DOHH2 (cell line): Measurements from ENCODE around the gene CAMK2D.

Source experiments
- H3F3A ChIP-seq: fragments of 200-600 bp; sonication (generic), shearing (Covaris generic); 2 replicates; pipeline ENCODE4 v1.6.0; 2016; ENCODE audit warnings: antibody characterized with exemption, mild to moderate bottlenecking; ENCODE audit not compliant: control insufficient read depth, insufficient read depth
- H3K27ac ChIP-seq: fragments of 200-600 bp; sonication (generic); 2 replicates; pipeline ENCODE4 v1.5.1; 2014; ENCODE audit warnings: low read depth, mild to moderate bottlenecking, low read length, moderate library complexity
- H3K27me3 ChIP-seq: fragments of 200-600 bp; sonication (generic); 2 replicates; pipeline ENCODE4 v1.6.1; 2014; ENCODE audit warnings: mild to moderate bottlenecking, low read length, mixed read lengths; ENCODE audit not compliant: control insufficient read depth
- H3K36me3 ChIP-seq: fragments of 200-600 bp; sonication (generic); 2 replicates; pipeline ENCODE4 v1.6.1; 2014; ENCODE audit warnings: mild to moderate bottlenecking, low read length, moderate library complexity, mixed read lengths; ENCODE audit not compliant: control insufficient read depth
- H3K4me1 ChIP-seq: fragments of 200-600 bp; sonication (generic); 2 replicates; pipeline ENCODE4 v1.6.1; 2014; ENCODE audit warnings: mild to moderate bottlenecking, low read length, mixed read lengths; ENCODE audit not compliant: control insufficient read depth
- H3K4me2 ChIP-seq: fragments of 200-600 bp; sonication (generic); 2 replicates; pipeline ENCODE4 v1.6.0; 2014; ENCODE audit warnings: mild to moderate bottlenecking, low read length, moderate library complexity
- H3K4me3 ChIP-seq: fragments of 200-600 bp; sonication (generic); 2 replicates; pipeline ENCODE4 v1.5.1; 2014; ENCODE audit warnings: mild to moderate bottlenecking, low read length, mixed read lengths
- H3K79me2 ChIP-seq: fragments of 200-600 bp; sonication (generic); 2 replicates; pipeline ENCODE4 v1.6.1; 2014; ENCODE audit warnings: mild to moderate bottlenecking, low read length, mixed read lengths; ENCODE audit not compliant: control insufficient read depth
- H3K9me2 ChIP-seq: fragments of 200-600 bp; sonication (generic); replicated peaks from 2 replicates; pipeline ENCODE4 v1.6.1; 2014; ENCODE audit warnings: mild to moderate bottlenecking, low read length, mixed read lengths; ENCODE audit not compliant: control insufficient read depth
- H3K9me3 ChIP-seq: fragments of 200-600 bp; sonication (generic); 2 replicates; pipeline ENCODE4 v1.6.1; 2014; ENCODE audit warnings: antibody characterized with exemption, low read length, mixed read lengths; ENCODE audit not compliant: control insufficient read depth, insufficient read depth
- H4K20me1 ChIP-seq: fragments of 200-600 bp; sonication (generic); 2 replicates; pipeline ENCODE4 v1.6.0; 2014; ENCODE audit warnings: low read depth, mild to moderate bottlenecking, antibody characterized with exemption, low read length, moderate library complexity; ENCODE audit not compliant: control insufficient read depth, insufficient read depth
- EZH2phosphoT487 ChIP-seq: fragments of 200-600 bp; sonication (generic); IDR thresholded peaks from 2 replicates; pipeline ENCODE4 v1.6.1; 2017; ENCODE audit warnings: borderline replicate concordance, mild to moderate bottlenecking, antibody characterized with exemption, low read length, moderate library complexity, mixed read lengths
- TF ChIP-seq, protein P1 (sequence below): fragments of 200-600 bp; sonication (generic); IDR thresholded peaks from one replicate; pipeline ENCODE4 v1.5.1; 2014; ENCODE audit warnings: antibody characterized with exemption, mild to moderate bottlenecking, low read depth, low read length; ENCODE audit not compliant: poor library complexity, severe bottlenecking

The CAMK2D gene

DNA sequence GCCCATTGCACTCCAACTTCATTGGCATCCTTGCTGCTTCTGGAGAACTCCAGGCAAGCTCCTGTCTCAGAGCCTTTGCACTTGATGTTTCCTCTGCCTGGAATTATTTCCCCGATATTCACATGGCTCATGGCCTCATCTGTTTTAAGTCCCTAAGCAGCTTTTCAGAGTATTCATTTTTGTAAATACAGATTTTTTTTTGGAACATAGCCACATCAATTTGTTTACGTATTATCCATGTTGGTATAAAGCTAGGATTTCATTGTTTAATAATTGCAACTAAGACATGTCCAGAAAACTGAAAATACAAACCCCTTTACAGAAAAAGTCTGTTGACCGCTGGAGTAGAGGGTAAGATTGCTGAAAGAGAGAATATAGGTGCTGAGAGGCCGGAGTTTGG lies 142.0 kb downstream of the CAMK2D start:
- Histone ChIP-seq H4K20me1 (no peaks in the 10 kb centered on the region), H3K4me3 (peak overlapping the region; percentile 46), H3F3A (peaks cover 49% of the 10 kb centered on the region), H3K36me3 (peaks cover 46% of the 10 kb centered on the region), H3K4me2 (peak overlapping the region; percentile 91), H3K4me1 (peaks cover 100% of the 10 kb centered on the region), H3K9me3 (no peaks in the 10 kb centered on the region), H3K27me3 (no peaks in the 10 kb centered on the region), H3K27ac (peak overlapping the region; percentile 88), H3K9me2 (no peaks in the 10 kb centered on the region), H3K79me2 (peaks cover 97% of the 10 kb centered on the region)
- TF ChIP-seq, protein P1, sequence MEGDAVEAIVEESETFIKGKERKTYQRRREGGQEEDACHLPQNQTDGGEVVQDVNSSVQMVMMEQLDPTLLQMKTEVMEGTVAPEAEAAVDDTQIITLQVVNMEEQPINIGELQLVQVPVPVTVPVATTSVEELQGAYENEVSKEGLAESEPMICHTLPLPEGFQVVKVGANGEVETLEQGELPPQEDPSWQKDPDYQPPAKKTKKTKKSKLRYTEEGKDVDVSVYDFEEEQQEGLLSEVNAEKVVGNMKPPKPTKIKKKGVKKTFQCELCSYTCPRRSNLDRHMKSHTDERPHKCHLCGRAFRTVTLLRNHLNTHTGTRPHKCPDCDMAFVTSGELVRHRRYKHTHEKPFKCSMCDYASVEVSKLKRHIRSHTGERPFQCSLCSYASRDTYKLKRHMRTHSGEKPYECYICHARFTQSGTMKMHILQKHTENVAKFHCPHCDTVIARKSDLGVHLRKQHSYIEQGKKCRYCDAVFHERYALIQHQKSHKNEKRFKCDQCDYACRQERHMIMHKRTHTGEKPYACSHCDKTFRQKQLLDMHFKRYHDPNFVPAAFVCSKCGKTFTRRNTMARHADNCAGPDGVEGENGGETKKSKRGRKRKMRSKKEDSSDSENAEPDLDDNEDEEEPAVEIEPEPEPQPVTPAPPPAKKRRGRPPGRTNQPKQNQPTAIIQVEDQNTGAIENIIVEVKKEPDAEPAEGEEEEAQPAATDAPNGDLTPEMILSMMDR = no peak

DNA sequence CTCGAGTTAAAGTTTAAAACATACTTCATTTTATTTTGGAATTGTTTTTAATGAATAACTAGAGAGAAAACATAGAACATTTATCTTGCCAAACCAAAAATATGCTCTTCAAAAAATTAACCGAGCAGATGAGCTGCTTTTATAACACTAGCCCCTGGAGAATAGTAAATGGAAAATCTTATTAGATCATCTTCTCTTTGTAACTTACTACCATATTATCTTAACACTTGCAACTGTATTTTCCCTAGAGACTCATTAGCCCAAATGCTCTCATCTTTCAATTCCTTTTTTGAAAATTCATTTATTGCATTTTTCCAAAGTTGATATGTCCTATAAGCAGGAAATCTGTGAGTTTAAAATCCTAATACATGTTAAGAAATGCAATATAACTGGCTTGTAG lies 143.3 kb downstream of the CAMK2D start:
- Histone ChIP-seq H3K4me2 (peak overlapping the region; percentile 91), H4K20me1 (no peaks in the 10 kb centered on the region), H3F3A (peaks cover 53% of the 10 kb centered on the region), H3K4me1 (peaks cover 100% of the 10 kb centered on the region), H3K27ac (peak overlapping the region; percentile 88), H3K36me3 (peaks cover 38% of the 10 kb centered on the region), H3K4me3 (peak overlapping the region; percentile 46), H3K9me3 (no peaks in the 10 kb centered on the region), H3K27me3 (no peaks in the 10 kb centered on the region), H3K79me2 (peaks cover 97% of the 10 kb centered on the region), H3K9me2 (no peaks in the 10 kb centered on the region)
- TF ChIP-seq, protein P1 = no peak
- TF ChIP-seq EZH2phosphoT487 = no peak

DNA sequence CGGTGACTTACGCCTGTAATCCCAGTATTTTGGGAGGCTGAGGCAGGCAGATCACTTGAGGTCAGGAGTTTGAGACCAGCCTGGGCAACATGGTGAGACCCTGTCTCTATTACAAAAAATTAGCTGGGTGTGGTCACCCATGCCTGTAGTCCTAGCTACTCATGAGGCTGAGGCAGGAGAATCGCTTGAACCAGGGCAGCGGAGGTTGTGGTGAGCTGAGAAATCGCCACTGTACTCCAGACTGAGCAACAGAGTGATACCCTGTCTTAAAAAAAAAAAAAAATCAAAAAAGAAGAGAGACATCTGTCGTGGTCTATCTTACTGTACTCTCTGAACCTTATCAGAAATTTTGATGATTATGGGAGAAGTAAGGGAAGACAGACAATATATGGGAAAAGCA lies 144.3 kb downstream of the CAMK2D start:
- Histone ChIP-seq H3K36me3 (peaks cover 37% of the 10 kb centered on the region), H3F3A (peaks cover 61% of the 10 kb centered on the region), H3K79me2 (peaks cover 98% of the 10 kb centered on the region), H3K27me3 (no peaks in the 10 kb centered on the region), H3K4me2 (peak overlapping the region; percentile 91), H3K4me1 (peaks cover 100% of the 10 kb centered on the region), H3K9me3 (no peaks in the 10 kb centered on the region), H4K20me1 (no peaks in the 10 kb centered on the region), H3K27ac (peak overlapping the region; percentile 88), H3K9me2 (no peaks in the 10 kb centered on the region), H3K4me3 (peak overlapping the region; percentile 4)
- TF ChIP-seq EZH2phosphoT487 = no peak
- TF ChIP-seq, protein P1 = no peak
